ENCODE data around the gene TAOK1. TPM values are rescaled to one million over a fixed set of nuclear protein-coding genes. Genes with fewer than 3 reads are reported as not detected.
A peak's percentile ranks its signal among the peaks of the same experiment; 100 is the strongest.

TAOK1 gene
- total and polyA plus RNA-seq, 9 of the 15 experiments (the other 6 are each of a cell fraction or from before 2014, with no cell fraction given): 3.2 to 33.1 (median 16.5) TPM

DNA sequence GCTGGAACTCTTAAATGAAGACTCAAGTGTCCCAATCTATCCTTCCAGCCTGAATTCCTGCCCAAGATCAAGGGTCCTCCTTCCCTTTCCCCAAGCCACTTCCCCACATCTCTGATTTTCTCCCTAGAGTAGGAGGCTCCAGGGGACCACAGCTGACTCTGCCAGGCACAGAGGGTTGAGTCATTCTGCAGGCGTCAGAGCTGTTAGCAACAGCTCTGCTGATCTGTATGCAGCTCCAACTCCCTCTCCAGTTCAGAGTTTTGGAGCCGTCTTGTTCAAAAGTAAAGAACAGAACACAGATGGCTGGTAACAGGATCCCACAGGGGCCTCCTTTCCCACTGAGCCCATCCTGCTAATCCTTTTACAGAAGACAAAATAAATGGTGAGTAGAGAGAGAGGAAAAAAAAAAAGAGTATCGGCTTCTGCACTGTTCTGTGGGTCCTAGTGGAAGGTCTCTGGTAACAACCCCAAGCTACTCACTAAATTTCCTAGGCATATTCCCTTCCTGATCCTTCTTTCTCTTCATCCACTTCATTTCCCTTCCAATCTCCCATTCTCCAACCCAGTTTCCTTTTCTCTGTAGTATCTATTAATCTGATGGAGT is 13.4 kb upstream of the TAOK1 start:
- ATAC-seq (peak; percentile 72), FAIRE-seq (no peak), DNase-seq (ENCODE audit: extremely low read depth in 1 of 4, low spot score in 3 of 4) (peak in 1 of 4 experiments; percentile 19)
- Histone ChIP-seq H3K9me1 (ENCODE audit: control insufficient read depth, insufficient read depth, low read length) (no peaks in the 10 kb centered on the region), H2AFZ (ENCODE audit: low read depth, low read length) (0 out of 2 replicates have a peak overlapping the region, but pooled peaks have one; percentile 32), H3K27me3 (ENCODE audit: control insufficient read depth in 2 of 2, insufficient read depth in 2 of 2, low read length in 2 of 2) (no peaks in the 10 kb centered on the region), H3K4me3 (no peak overlapping the region), H3K36me3 (ENCODE audit: control insufficient read depth, insufficient read depth, low read length) (no peaks in the 10 kb centered on the region), H3K9ac (ENCODE audit: insufficient read depth in 1 of 2, low read depth in 2 of 2, low read length in 2 of 2) (peak overlapping the region in 1 of 2 experiments; percentile 52; a peak in 1 of 4 replicates), H3K79me2 (ENCODE audit: control insufficient read depth, insufficient read depth, low read length) (no peaks in the 10 kb centered on the region), H3K4me1 (replicated peaks in 1 of 2; ENCODE audit: control insufficient read depth in 2 of 2, insufficient read depth in 2 of 2, low read length in 2 of 2) (peaks cover 0 to 4% of the 10 kb centered on the region in 2 experiments; a peak in 2 of 5 replicates), H4K20me1 (replicated peaks; ENCODE audit: control insufficient read depth, insufficient read depth, low read length) (no peaks in the 10 kb centered on the region; the same call in 1 of the 2 replicates), H3K27ac (ENCODE audit: extremely low read depth, low read depth, low read length) (no peak overlapping the region), H3K9me3 (replicated peaks; ENCODE audit: control insufficient read depth, insufficient read depth, low read depth, low read length) (no peaks in the 10 kb centered on the region), H3K4me2 (ENCODE audit: insufficient read depth, low read length) (no peak overlapping the region)
- 17% methylated on average over 3 of the region's 3 CpGs for WGBS (ENCODE audit: insufficient coverage, low coverage, missing lambda C conversion rate)
- ChIA-PET POLR2A (interaction anchor here (0.6 to 1.7 kb wide), 5 partner anchors 9 to 221 kb away, joined by 3 to 4 read pairs (median 3); no protein-coding TSS in a partner anchor), CTCF (ENCODE audit: low intra/inter-chr PET ratio) (no interaction called here)
- intact Hi-C loops (cut with micrococcal nuclease) (no loop called here), in situ Hi-C loops (cut with MboI) (no loop called here)
- BruUV-seq (replicated peaks): no TSS peak
- TF ChIP-seq KAT2B (IDR thresholded peaks at IDR 0.05; ENCODE audit: low read depth, low read length) (no peak), JUND (IDR thresholded peaks at IDR 0.05; ENCODE audit: borderline replicate concordance, low read depth, low read length) (peak; percentile 23; the same call in 1 of the 2 replicates), JUND (tag; IDR thresholded peaks at IDR 0.05; ENCODE audit: borderline replicate concordance, low read depth, low read length) (no peak), RCOR1 (IDR thresholded peaks at IDR 0.05; ENCODE audit: borderline replicate concordance in 1 of 2, low read depth in 2 of 2, low read length in 2 of 2) (no peak), ZNF644 (tag; IDR thresholded peaks at IDR 0.05; ENCODE audit: low read depth) (no peak), ETV5 (CRISPR knock-in tag; IDR thresholded peaks at IDR 0.05; ENCODE audit: low read depth) (no peak), AFF1 (IDR thresholded peaks at IDR 0.05; ENCODE audit: low read depth in 1 of 2, partially characterized antibody in 2 of 2) (no peak), FOSL1 (tag; conservative IDR thresholded peaks at IDR 0.05) (peak; percentile 39), TBP (optimal IDR thresholded peaks at IDR 0.05; ENCODE audit: low read depth, low read length) (no peak), BRD4 (IDR thresholded peaks at IDR 0.05) (no peak), LEF1 (IDR thresholded peaks at IDR 0.05) (no peak), SETDB1 (IDR thresholded peaks at IDR 0.05; ENCODE audit: low read length) (no peak), STAT5A (IDR thresholded peaks at IDR 0.05; ENCODE audit: borderline replicate concordance, low read length) (no peak), HDAC1 (IDR thresholded peaks at IDR 0.05) (no peak), BRD9 (IDR thresholded peaks at IDR 0.05; ENCODE audit: low read depth, partially characterized antibody) (no peak)
- TF ChIP-seq, protein P1, sequence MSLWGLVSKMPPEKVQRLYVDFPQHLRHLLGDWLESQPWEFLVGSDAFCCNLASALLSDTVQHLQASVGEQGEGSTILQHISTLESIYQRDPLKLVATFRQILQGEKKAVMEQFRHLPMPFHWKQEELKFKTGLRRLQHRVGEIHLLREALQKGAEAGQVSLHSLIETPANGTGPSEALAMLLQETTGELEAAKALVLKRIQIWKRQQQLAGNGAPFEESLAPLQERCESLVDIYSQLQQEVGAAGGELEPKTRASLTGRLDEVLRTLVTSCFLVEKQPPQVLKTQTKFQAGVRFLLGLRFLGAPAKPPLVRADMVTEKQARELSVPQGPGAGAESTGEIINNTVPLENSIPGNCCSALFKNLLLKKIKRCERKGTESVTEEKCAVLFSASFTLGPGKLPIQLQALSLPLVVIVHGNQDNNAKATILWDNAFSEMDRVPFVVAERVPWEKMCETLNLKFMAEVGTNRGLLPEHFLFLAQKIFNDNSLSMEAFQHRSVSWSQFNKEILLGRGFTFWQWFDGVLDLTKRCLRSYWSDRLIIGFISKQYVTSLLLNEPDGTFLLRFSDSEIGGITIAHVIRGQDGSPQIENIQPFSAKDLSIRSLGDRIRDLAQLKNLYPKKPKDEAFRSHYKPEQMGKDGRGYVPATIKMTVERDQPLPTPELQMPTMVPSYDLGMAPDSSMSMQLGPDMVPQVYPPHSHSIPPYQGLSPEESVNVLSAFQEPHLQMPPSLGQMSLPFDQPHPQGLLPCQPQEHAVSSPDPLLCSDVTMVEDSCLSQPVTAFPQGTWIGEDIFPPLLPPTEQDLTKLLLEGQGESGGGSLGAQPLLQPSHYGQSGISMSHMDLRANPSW (CRISPR knock-in tag; IDR thresholded peaks at IDR 0.05): no peak

Data from K562 (cell line).